Fibroblast of the aortic adventitia (primary cell): ENCODE data around the gene ILKAP. TPM values are rescaled to one million over a fixed set of nuclear protein-coding genes. Genes with fewer than 3 reads are reported as not detected.
A peak's percentile ranks its signal among the peaks of the same experiment; 100 is the strongest.

ENCODE experiments used
- DNase-seq: peaks from one replicate; pipeline ENCODE4 v3.0.0-alpha.2; 2010; ENCODE audit warnings: low read depth
- H3K4me3 ChIP-seq: 2 replicates; pipeline ENCODE4 v1.5.1; 2011; ENCODE audit warnings: low read depth, mild to moderate bottlenecking, control low read depth, low read length, moderate library complexity
- CTCF ChIP-seq: IDR thresholded peaks from 2 replicates; pipeline ENCODE4 v1.5.1; 2011; ENCODE audit warnings: mild to moderate bottlenecking, low read length, control low read depth, inconsistent platforms; ENCODE audit not compliant: insufficient read depth
- total RNA-seq: library from RNA; depleted of rRNA; stranded (reverse); fragments of >200 nt; gene quantifications from 2 replicates; pipeline ENCODE4 v1.2.3, GENCODE V29; 2012; ENCODE audit warnings: low replicate concordance

ILKAP gene, protein sequence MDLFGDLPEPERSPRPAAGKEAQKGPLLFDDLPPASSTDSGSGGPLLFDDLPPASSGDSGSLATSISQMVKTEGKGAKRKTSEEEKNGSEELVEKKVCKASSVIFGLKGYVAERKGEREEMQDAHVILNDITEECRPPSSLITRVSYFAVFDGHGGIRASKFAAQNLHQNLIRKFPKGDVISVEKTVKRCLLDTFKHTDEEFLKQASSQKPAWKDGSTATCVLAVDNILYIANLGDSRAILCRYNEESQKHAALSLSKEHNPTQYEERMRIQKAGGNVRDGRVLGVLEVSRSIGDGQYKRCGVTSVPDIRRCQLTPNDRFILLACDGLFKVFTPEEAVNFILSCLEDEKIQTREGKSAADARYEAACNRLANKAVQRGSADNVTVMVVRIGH
- total RNA-seq = 18.6 and 19.0 TPM in 2 replicates

DNA sequence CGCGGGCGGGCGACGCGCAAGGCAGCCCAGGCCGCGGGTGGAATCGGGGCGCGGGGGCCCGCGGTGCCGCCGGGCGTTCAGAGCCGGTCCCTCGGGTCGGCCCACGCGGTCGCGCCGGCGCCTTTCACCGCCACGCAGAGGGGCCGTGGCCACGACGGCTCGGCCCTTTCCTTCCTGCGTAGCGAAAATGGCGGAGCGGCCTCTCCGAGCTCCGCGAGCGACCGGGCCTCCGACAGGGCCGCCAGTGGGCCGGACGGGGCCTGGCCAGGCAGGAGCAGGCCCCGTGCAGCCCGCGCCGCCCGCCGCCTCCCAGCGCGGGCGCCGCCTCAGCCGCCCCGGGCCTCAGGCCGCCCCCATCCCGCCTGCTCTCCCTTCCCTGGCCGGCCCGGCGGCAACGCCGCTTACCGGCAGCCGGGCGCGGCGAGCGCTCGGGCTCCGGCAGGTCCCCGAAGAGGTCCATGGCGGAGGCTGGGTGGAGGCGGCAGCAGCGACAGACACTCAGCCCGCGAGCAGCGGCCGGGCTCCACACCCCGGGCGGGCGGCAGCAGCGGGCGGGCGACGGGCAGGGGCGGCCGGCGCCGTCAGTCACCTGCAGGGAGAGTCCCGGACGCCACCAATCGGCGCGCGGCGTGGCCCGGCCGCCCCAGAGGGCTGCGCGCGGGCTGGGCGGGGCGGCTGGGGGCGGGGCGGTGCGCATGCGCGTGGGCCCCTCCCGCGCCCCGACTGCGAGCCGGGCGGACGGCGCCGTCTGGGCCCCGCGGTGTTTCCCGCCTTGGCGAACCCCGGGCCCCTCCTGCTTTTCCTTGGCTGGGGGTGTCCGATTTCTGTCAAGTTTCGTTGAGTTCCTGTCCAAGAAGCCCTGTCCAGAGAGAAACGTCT lies at the start of gene ILKAP:
Gene ILKAP, minus strand, starts transcription at position 602 of the 879 bp plus-strand sequence. Its CDS starts 142 bp downstream, at position 460.
- peak within 1 kb of the TSS; percentile 85 for H3K4me3 ChIP-seq
- DNase-seq = peak; percentile 68
- TF ChIP-seq CTCF = no peak

DNA sequence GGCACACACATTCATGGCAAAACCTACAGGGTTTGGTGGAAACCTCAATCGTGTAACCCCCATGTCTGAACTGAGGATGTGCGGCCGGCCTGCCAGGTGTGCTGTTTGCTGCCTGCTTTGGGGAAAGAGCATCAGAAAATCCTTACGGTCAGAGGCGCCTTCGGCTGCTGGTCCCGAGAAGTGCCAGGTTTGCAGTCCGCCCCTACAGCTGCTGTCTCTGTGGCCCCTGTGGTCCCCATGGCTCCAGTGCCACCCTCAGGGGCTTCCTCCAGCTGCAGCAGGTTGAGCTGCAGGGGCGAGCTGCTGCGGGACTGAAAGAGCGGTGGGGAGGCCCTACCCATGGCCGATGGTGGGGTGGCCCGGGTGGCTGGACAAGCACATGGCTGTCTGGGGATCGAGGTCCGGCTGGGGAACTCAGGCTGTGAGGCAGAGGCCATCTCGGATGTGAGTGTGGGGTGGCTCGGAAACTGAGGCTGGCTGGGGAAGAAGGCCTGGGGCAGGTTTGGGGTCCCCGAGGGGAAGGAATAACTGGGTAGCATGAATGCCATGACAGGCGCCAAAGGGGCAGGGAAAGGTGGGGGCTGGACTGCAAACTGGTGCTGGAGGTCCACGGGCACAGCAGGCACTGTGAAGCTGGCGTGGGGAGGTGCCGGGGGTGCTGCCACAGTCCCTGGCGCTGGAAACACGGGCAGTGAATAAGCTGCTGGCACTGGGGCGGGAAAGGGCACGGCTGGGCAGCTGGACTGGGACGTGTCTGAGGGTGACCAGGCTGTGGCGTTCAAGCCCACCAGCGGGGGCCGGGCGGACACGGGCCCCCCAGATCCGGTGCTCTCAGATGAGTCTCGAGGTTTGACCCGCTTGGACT lies 49.5 kb upstream of the ILKAP start:
- TF ChIP-seq CTCF = no peak
- no peak overlapping the region for H3K4me3 ChIP-seq
- DNase-seq = no peak

DNA sequence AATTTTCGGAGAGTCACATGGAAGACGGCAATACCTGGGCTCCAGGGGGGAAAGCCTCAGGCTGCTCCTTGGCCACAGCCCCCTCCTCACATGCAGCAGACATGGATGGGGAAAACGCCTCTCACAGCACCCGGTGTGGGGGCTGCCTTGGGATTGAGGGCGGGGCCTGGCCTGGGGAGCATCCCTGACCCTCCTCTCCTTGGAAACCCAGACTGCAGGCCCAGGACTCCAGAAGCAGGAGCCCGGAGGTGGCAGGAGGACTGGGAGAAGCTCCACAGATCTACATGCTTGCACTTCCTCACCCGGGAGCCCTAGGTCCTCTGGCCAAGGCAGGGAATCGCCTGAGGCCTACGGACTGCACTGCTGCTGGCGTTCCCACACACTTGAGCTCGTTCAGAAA lies 48.5 kb upstream of the ILKAP start:
- no peak overlapping the region for H3K4me3 ChIP-seq
- TF ChIP-seq CTCF = no peak
- no peak for DNase-seq

DNA sequence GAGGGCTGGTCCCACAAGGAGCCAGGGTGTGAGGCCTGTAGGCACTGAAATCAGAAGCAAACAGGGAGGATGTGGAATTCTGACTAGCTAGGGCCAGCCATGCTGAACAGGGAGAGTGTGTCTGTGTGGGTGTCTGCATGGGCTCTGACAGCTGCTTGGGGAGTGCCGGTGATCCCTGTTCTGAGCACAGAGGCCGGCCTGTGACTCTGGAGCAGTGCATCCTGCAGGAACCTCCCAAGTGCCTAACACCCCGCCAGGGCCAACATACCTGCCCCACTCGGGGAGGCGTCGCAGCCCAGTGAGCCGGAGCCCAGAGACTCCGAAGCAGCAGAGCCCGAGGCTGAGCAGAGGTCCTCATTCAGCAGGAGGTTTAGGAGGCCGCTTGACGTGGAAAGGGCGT lies 47.8 kb upstream of the ILKAP start:
- no peak for TF ChIP-seq CTCF
- no peak overlapping the region for H3K4me3 ChIP-seq
- no peak for DNase-seq

DNA sequence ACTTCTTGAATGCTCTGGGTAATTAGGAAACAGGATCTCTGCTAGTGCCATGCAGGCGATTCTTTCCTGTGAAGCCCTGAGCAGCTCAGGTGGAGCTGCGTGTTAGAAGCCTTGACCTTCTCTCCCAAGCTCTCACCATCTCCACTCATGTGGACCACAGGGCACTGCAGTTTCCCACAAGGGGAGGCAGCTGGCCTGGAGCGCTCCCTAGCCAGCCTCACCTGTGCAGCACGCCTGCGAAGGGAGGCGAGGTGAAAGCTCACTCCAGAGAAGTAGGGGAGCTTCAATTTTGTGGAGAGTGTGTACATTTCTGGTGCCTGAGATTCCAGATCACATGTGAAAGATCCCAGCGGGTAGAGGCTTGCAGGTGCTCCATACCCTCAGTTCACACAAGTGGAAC lies 47.4 kb upstream of the ILKAP start:
- no peak overlapping the region for H3K4me3 ChIP-seq
- DNase-seq = no peak
- no peak for TF ChIP-seq CTCF

DNA sequence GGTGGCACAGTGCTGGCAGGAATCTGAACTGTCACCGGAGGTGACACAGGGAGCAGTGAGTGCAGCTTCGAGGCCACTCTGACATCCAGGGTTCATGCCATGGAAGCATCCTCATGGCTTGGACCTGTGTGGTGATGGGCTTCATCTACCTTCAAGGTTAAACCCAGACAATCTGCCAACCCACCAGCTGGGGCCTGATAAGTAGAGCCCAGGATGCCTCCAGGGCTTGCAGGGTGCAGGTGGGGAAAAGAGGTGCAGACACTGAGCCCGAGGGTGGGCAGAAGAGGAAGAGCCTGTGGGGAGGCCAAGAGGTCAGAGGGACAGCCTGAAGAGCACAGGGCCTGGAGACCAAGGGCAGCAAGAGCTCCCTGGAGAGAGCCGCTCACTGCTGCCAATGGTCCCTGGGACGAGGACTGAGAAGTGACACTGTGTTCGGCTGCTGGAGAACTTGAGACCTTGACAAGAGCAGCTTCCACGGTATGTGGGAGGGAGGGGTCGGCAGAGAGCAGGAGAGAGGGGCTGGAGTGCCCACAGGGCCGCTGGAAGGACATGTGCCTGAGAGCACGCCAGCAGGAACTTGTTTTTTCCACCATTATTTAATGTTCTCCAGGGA lies 44.5 kb upstream of the ILKAP start:
- no peak for DNase-seq
- H3K4me3 ChIP-seq = no peak overlapping the region
- TF ChIP-seq CTCF = no peak
